K562 (cell line): ENCODE results near the gene ASCC2. TPM values are rescaled to one million over a fixed set of nuclear protein-coding genes. Genes with fewer than 3 reads are reported as not detected.

Experiments used
- ATAC-seq: fragments of 200-7000 bp; cut with Tn5 transposase; 3 replicates; pipeline ENCODE4 v1.9.1; 2020; ENCODE audit warnings: moderate library complexity
- BruUV-seq: library from RNA; stranded (reverse); fragments of 400-500 nt; replicated peaks from 2 replicates; lab custom pipeline; 2021; lab: Mats Ljungman, UMichigan
- CTCF ChIA-PET: fragments of 300-600 bp; formaldehyde crosslinking; extraction: SDS; loops from one replicate; lab custom pipeline; 2021; ENCODE audit warnings: low intra/inter-chr PET ratio; lab: Yijun Ruan, JAX
- POLR2A ChIA-PET: fragments of 300-600, 350-650 bp; sonication (Branson Sonifier 250); formaldehyde crosslinking; extraction: SDS; loops from one replicate; lab custom pipeline; 2021; ENCODE audit warnings: antibody characterized with exemption, inconsistent platforms; lab: Yijun Ruan, JAX
- DNase-seq, 4 experiments: peaks; one replicate each; pipeline versions ENCODE4 v3.0.0 to v3.0.0-alpha.2; 2011 to 2018; ENCODE audit warnings: low spot score in 3 of 4, mixed read lengths in 3 of 4; ENCODE audit errors: extremely low read depth in 1 of 4
- FAIRE-seq: peaks from 2 replicates; lab custom pipeline; 2011; peaks lifted over from hg19 to GRCh38; lab: Jason Lieb, UNC
- H2AFZ ChIP-seq: 2 replicates; pipeline ENCODE4 v1.6.0; 2011; ENCODE audit warnings: low read depth, low read length, control low read depth, inconsistent platforms
- H3K27ac ChIP-seq: fragments of 200-600 bp; 3 replicates; pipeline ENCODE4 v1.8.0; 2011; ENCODE audit warnings: low read depth, mild to moderate bottlenecking, control low read depth, inconsistent platforms, low read length, moderate library complexity, mixed read lengths; ENCODE audit errors: extremely low read depth
- H3K27me3 ChIP-seq, 2 experiments: fragments of 300-600 bp in 1 of 2; 2 replicates in 1 of 2; 3 replicates in 1 of 2; pipeline versions ENCODE4 v1.6.0 to v1.8.0; 2011; ENCODE audit warnings: inconsistent platforms in 2 of 2, low read length in 2 of 2, mild to moderate bottlenecking in 1 of 2, mixed read lengths in 1 of 2, moderate library complexity in 1 of 2; ENCODE audit not compliant: control insufficient read depth in 2 of 2, insufficient read depth in 2 of 2
- H3K36me3 ChIP-seq: fragments of 300-600 bp; 3 replicates; pipeline ENCODE4 v1.8.0; 2011; ENCODE audit warnings: mild to moderate bottlenecking, low read length, inconsistent platforms; ENCODE audit not compliant: control insufficient read depth, insufficient read depth
- H3K4me1 ChIP-seq, 2 experiments: fragments of 200-600 bp in 1 of 2; replicated peaks in 1 of 2; 2 replicates in 1 of 2; 3 replicates in 1 of 2; pipeline versions ENCODE4 v1.5.1 to v1.8.0; 2011; ENCODE audit warnings: inconsistent platforms in 2 of 2, low read length in 2 of 2, mild to moderate bottlenecking in 1 of 2, mixed read lengths in 1 of 2, moderate library complexity in 1 of 2; ENCODE audit not compliant: control insufficient read depth in 2 of 2, insufficient read depth in 2 of 2
- H3K4me2 ChIP-seq: 2 replicates; pipeline ENCODE4 v1.6.1; 2011; ENCODE audit warnings: low read length, control low read depth, inconsistent platforms, mixed read lengths; ENCODE audit not compliant: insufficient read depth
- H3K4me3 ChIP-seq: fragments of 200-600 bp; sonication (generic), shearing (Covaris generic); 2 replicates; pipeline ENCODE4 v1.5.1; 2016; ENCODE audit warnings: control low read depth, inconsistent platforms
- H3K79me2 ChIP-seq: fragments of 200-600 bp; 3 replicates; pipeline ENCODE4 v1.8.0; 2011; ENCODE audit warnings: low read length, inconsistent platforms; ENCODE audit not compliant: control insufficient read depth, insufficient read depth
- H3K9ac ChIP-seq, 2 experiments: 2 replicates each; pipeline versions ENCODE4 v1.6.0 to v1.6.1; 2011; ENCODE audit warnings: low read depth in 2 of 2, low read length in 2 of 2, control low read depth in 1 of 2, inconsistent platforms in 1 of 2, mild to moderate bottlenecking in 1 of 2, mixed read lengths in 1 of 2; ENCODE audit not compliant: insufficient read depth in 1 of 2
- H3K9me1 ChIP-seq: one replicate; pipeline ENCODE4 v1.6.0; 2011; ENCODE audit warnings: inconsistent platforms, mild to moderate bottlenecking, low read length, moderate library complexity; ENCODE audit not compliant: control insufficient read depth, insufficient read depth
- H3K9me3 ChIP-seq: replicated peaks from 2 replicates; pipeline ENCODE4 v1.5.1; 2011; ENCODE audit warnings: low read depth, low read length, inconsistent platforms; ENCODE audit not compliant: control insufficient read depth, insufficient read depth
- H4K20me1 ChIP-seq: replicated peaks from 2 replicates; pipeline ENCODE4 v1.6.1; 2011; ENCODE audit warnings: low read length, inconsistent platforms, mixed read lengths; ENCODE audit not compliant: control insufficient read depth, insufficient read depth
- CBFA2T3 ChIP-seq: fragments of 450-650 bp; IDR thresholded peaks from 2 replicates; pipeline ENCODE4 v1.6.1; 2017
- DPF2 ChIP-seq: fragments of 450-650 bp; IDR thresholded peaks from 2 replicates; pipeline ENCODE4 v1.6.1; 2016
- TEAD4 ChIP-seq, 2 experiments: sonication (generic) in 1 of 2; formaldehyde crosslinking in 1 of 2; IDR thresholded peaks; 2 replicates each; pipeline versions ENCODE4 v1.6.1 to v1.8.0; 2012 to 2022; ENCODE audit warnings: borderline replicate concordance in 1 of 2, inconsistent platforms in 1 of 2, low read length in 1 of 2, mild to moderate bottlenecking in 1 of 2, missing genetic modification reagents in 1 of 2
- WGBS: fragments of 100-300 bp; shearing (Covaris generic); methylation state at CpG from one replicate; pipeline ENCODE4 v1.1.6; 2016; ENCODE audit warnings: low coverage, mixed read lengths; ENCODE audit not compliant: insufficient coverage; ENCODE audit errors: missing lambda C conversion rate; 5-methylcytosine and 5-hydroxymethylcytosine counted together
- in situ Hi-C: fragments of 300-500 bp; cut with MboI; formaldehyde crosslinking; loops from 4 replicates; pipeline ENCODE4 v1.15.0; 2018; ENCODE audit warnings: inconsistent platforms, mixed read lengths
- intact Hi-C: fragments of 100-400 bp; cut with micrococcal nuclease; formaldehyde crosslinking; loops from 2 replicates; pipeline ENCODE4 v1.14.2; 2022
- polyA plus RNA-seq, 8 experiments: library from polyadenylated mRNA; depleted of rRNA in 4 of 8; stranded (reverse) in 5 of 8; unstranded in 3 of 8; fragments of >200 nt; fragmentation: Nextera tagmentation in 2 of 8; fragmentation: Illumina TruSeq in 1 of 8; extraction: Ambion mirVana in 2 of 8; extraction: Trizol in 1 of 8; gene quantifications; 2 replicates each; pipeline versions ENCODE4 v1.2.1 to v1.2.3, GENCODE V29; 2011 to 2014; ENCODE audit warnings: inconsistent platforms in 1 of 8, missing spikeins in 1 of 8
- total RNA-seq, 7 experiments: library from RNA; depleted of rRNA in 6 of 7; stranded (reverse); fragments of >200 nt in 6 of 7; fragmentation: Illumina TruSeq in 2 of 7; extraction: Trizol in 2 of 7; gene quantifications; 2 replicates each; pipeline versions ENCODE4 v1.2.1 to v1.2.3, GENCODE V29; 2011 to 2021; ENCODE audit warnings: low replicate concordance in 1 of 7
- TF ChIP-seq, protein P1 (sequence below): fragments of 250-450 bp; sonication (Bioruptor Pico); IDR thresholded peaks from 2 replicates; pipeline ENCODE4 v1.8.0; 2021; ENCODE audit warnings: moderate library complexity, mild to moderate bottlenecking, inconsistent platforms
- TF ChIP-seq, protein P2 (sequence below), 2 experiments: fragments of 450-650 bp in 1 of 2; sonication (generic) in 1 of 2; formaldehyde crosslinking in 1 of 2; IDR thresholded peaks in 1 of 2; conservative IDR thresholded peaks in 1 of 2; 2 replicates each; pipeline versions ENCODE4 v1.6.1 to v1.8.1; 2016 to 2023; ENCODE audit warnings: mild to moderate bottlenecking in 2 of 2, moderate library complexity in 2 of 2, inconsistent platforms in 1 of 2, missing genetic modification reagents in 1 of 2
- TF ChIP-seq, protein P3 (sequence below): sonication (generic); formaldehyde crosslinking; IDR thresholded peaks from 2 replicates; pipeline ENCODE4 v1.8.0; 2023; ENCODE audit warnings: mild to moderate bottlenecking, missing genetic modification reagents

The ASCC2 gene
- total and polyA plus RNA-seq, 9 of the 15 experiments (the other 6 are each of a cell fraction or from before 2014, with no cell fraction given), result 4.0 to 46.7 (median 26.8) TPM

DNA sequence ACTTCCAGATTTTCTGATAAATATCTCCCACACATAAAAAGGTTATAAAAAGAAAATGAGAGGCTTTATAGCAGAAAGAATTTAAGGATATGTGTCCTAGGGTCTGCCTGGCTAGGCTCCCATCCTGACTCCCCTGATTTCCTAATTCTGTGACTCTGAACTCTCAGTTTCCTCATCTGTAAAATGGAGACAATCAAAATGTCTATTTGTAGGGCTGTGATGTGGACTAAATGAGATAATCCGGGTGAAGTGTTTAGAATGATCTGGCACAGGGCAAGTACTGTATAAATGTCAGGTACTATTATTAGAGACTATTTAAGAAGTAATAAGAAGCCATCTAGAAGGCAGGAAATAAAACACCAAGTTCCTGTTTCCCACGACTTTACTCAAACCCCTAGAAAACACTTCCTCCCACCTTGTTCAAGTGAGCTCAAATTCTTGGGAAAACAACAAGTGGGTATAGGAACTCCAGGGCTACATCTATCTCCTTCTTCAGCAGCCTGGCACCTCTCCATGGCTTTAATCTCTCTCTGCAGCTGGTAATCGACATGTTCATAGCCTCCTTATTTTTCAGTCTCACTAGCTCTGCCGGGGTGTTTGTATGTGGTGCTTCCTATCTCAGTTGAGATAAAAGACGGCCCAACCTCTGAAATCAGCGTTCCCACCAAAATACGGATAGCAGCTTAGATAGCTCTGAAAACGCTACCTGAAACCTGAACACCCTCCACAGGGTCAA, 6.7 kb downstream of the ASCC2 start (continued):
- TF ChIP-seq, protein P1, sequence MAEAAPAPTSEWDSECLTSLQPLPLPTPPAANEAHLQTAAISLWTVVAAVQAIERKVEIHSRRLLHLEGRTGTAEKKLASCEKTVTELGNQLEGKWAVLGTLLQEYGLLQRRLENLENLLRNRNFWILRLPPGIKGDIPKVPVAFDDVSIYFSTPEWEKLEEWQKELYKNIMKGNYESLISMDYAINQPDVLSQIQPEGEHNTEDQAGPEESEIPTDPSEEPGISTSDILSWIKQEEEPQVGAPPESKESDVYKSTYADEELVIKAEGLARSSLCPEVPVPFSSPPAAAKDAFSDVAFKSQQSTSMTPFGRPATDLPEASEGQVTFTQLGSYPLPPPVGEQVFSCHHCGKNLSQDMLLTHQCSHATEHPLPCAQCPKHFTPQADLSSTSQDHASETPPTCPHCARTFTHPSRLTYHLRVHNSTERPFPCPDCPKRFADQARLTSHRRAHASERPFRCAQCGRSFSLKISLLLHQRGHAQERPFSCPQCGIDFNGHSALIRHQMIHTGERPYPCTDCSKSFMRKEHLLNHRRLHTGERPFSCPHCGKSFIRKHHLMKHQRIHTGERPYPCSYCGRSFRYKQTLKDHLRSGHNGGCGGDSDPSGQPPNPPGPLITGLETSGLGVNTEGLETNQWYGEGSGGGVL (CRISPR knock-in tag), result no peak
- TF ChIP-seq TEAD4 (IDR thresholded peaks at IDR 0.05; ENCODE audit: low read length) (no peak), TEAD4 (CRISPR knock-in tag; IDR thresholded peaks at IDR 0.05; ENCODE audit: borderline replicate concordance) (no peak), CBFA2T3 (peak; percentile 74), DPF2 (0 out of 2 replicates have a peak, but pooled peaks have one; percentile 10)
- TF ChIP-seq, protein P2, sequence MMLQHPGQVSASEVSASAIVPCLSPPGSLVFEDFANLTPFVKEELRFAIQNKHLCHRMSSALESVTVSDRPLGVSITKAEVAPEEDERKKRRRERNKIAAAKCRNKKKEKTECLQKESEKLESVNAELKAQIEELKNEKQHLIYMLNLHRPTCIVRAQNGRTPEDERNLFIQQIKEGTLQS (IDR thresholded peaks at IDR 0.05), result no peak
- TF ChIP-seq, protein P2 (CRISPR knock-in tag; conservative IDR thresholded peaks at IDR 0.05), result no peak

DNA sequence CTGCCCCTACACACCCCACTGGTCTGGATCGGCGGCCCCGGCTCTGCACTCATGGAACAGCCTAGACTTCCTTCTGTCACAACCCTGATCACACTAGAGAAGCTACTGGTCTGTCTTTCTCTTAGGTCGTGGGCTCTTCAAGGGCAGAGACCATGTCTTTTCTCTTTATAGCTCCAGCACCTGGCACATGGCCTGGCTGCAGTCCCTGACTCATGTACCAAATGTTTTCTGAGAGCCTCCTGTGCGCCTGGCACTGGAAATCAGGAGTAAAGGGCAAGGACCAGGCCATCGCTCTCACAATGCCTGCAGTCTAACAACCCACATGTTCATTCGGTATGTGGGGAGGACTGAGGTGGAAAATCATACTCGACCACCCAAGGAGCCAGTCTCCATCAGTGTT, 7.5 kb downstream of the ASCC2 start:
- no peaks in the 10 kb centered on the region for H3K27me3 ChIP-seq
- WGBS, result 94% methylated on average over 6 of the region's 8 CpGs
- DNase-seq, result no peak
- H3K4me1 ChIP-seq, result peaks cover 5 to 16% of the 10 kb centered on the region in 2 experiments
- no peak for ATAC-seq
- no peak overlapping the region for H2AFZ ChIP-seq
- ChIA-PET CTCF (no interaction called here), POLR2A (interaction anchor here (0.8 kb wide), 1 partner anchor 10 kb away, joined by 3 read pairs; no protein-coding TSS in a partner anchor)
- H3K4me3 ChIP-seq, result no peak overlapping the region
- no peak for FAIRE-seq
- H3K9me3 ChIP-seq, result no peaks in the 10 kb centered on the region
- H3K79me2 ChIP-seq, result 0 out of 3 replicates have a peak, but pooled peaks cover under 1% of the 10 kb centered on the region
- intact Hi-C loops, result no loop called here
- no peak overlapping the region for H3K4me2 ChIP-seq
- H3K27ac ChIP-seq, result no peak overlapping the region
- H3K9me1 ChIP-seq, result no peaks in the 10 kb centered on the region
- in situ Hi-C loops, result no loop called here
- H4K20me1 ChIP-seq, result peaks cover 11% of the 10 kb centered on the region; the same call in 1 of the 2 replicates
- H3K9ac ChIP-seq, result no peak overlapping the region
- TF ChIP-seq, protein P3, sequence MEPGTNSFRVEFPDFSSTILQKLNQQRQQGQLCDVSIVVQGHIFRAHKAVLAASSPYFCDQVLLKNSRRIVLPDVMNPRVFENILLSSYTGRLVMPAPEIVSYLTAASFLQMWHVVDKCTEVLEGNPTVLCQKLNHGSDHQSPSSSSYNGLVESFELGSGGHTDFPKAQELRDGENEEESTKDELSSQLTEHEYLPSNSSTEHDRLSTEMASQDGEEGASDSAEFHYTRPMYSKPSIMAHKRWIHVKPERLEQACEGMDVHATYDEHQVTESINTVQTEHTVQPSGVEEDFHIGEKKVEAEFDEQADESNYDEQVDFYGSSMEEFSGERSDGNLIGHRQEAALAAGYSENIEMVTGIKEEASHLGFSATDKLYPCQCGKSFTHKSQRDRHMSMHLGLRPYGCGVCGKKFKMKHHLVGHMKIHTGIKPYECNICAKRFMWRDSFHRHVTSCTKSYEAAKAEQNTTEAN (CRISPR knock-in tag), result no peak
- TF ChIP-seq, all 486 proteins: peak for 0
- H3K36me3 ChIP-seq, result peaks cover 51% of the 10 kb centered on the region
- BruUV-seq, result no TSS peak
